ENCODE measurements around the gene TOP3A.

DNA sequence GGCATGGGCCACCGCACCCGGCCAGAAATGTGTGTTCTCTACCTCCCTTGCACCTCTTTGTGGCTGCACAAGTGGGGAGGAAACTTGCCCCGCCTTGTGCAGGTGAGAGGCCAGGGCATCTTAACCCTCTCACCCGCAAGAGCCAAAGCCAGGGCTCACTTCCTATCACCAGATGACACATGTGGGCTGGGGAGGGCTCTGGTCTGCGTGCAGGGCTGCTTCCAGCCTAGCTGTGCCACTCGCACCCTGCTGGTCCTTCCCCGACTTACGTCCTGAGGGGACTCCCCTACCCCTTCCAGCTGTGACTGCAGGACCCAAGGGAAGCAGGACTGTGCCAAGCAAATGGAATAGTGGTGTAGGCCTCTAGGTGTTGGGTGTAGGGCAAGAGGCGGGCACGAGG is 47.4 kb downstream of the TOP3A start:
- TF ChIP-seq, protein P1, sequence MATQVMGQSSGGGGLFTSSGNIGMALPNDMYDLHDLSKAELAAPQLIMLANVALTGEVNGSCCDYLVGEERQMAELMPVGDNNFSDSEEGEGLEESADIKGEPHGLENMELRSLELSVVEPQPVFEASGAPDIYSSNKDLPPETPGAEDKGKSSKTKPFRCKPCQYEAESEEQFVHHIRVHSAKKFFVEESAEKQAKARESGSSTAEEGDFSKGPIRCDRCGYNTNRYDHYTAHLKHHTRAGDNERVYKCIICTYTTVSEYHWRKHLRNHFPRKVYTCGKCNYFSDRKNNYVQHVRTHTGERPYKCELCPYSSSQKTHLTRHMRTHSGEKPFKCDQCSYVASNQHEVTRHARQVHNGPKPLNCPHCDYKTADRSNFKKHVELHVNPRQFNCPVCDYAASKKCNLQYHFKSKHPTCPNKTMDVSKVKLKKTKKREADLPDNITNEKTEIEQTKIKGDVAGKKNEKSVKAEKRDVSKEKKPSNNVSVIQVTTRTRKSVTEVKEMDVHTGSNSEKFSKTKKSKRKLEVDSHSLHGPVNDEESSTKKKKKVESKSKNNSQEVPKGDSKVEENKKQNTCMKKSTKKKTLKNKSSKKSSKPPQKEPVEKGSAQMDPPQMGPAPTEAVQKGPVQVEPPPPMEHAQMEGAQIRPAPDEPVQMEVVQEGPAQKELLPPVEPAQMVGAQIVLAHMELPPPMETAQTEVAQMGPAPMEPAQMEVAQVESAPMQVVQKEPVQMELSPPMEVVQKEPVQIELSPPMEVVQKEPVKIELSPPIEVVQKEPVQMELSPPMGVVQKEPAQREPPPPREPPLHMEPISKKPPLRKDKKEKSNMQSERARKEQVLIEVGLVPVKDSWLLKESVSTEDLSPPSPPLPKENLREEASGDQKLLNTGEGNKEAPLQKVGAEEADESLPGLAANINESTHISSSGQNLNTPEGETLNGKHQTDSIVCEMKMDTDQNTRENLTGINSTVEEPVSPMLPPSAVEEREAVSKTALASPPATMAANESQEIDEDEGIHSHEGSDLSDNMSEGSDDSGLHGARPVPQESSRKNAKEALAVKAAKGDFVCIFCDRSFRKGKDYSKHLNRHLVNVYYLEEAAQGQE (IDR thresholded peaks at IDR 0.05; ENCODE audit: low read depth): no peak
- no peak for TF ChIP-seq NFIC (IDR thresholded peaks at IDR 0.05)
- no peak for TF ChIP-seq FOXM1 (IDR thresholded peaks at IDR 0.05; ENCODE audit: borderline replicate concordance, low read depth)
- TF ChIP-seq CREB1 (IDR thresholded peaks at IDR 0.05; ENCODE audit: low read depth): no peak
- no peak for TF ChIP-seq TAF1 (IDR thresholded peaks at IDR 0.05; ENCODE audit: low read depth)
- TF ChIP-seq, protein P2, sequence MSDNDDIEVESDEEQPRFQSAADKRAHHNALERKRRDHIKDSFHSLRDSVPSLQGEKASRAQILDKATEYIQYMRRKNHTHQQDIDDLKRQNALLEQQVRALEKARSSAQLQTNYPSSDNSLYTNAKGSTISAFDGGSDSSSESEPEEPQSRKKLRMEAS (IDR thresholded peaks at IDR 0.05): no peak
- TF ChIP-seq EGR1 (IDR thresholded peaks at IDR 0.05): no peak
- no peak for TF ChIP-seq TEAD4 (IDR thresholded peaks at IDR 0.05)
- no peak for TF ChIP-seq TCF12 (IDR thresholded peaks at IDR 0.05; ENCODE audit: low read depth)

Data from Ishikawa (cell line).